NCI-H1436 (cell line): Measurements from ENCODE around the gene ABHD3.
"Not testable (repeated sequence)": the region's sequence is repeated elsewhere in the genome, so short reads cannot be mapped to it uniquely, and the experiment has no call there.

Experiments
- DNase-seq: peaks from one replicate; lab custom pipeline; 2025; lab: John Stamatoyannopoulos, UW

ABHD3 gene

DNA sequence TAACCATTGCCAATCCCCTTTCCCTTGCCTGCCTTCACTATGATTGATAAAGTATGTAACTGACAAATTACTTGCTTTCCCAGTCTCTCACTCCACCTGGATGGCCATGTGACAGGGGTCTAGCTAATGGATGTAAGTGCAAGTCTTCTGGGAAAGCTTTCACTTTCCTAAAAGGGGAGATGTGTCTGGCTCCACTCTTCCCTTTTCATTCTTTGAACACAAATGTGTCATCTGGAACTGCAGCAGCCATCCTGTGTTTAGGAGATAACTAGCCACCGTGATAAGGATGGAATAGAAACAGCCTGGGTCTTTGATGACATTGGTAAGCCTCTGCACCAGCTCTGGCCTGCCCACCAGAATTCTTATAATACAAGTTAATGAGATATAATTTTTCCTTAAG is 54.3 kb downstream of the ABHD3 start:
- no peak for DNase-seq

DNA sequence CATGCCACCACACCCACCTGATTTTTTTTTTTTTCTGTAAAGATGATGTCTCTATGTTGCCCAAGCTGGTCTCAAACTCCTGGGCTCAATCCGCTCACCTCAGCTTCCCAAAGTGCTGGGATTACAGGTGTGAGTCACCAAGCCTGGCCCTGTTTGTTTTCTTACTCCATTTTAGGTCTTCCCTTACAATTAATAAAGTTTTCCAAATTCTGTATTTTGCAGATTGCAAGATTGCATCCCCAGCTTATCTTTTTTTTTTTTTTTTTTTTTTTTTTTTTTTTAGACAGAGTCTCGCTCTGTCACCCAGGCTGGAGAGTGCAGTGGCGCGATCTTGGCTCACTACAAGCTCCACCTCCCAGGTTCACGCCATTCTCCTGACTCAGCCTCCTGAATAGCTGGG is 64.2 kb downstream of the ABHD3 start:
- DNase-seq: not testable (repeated sequence)

DNA sequence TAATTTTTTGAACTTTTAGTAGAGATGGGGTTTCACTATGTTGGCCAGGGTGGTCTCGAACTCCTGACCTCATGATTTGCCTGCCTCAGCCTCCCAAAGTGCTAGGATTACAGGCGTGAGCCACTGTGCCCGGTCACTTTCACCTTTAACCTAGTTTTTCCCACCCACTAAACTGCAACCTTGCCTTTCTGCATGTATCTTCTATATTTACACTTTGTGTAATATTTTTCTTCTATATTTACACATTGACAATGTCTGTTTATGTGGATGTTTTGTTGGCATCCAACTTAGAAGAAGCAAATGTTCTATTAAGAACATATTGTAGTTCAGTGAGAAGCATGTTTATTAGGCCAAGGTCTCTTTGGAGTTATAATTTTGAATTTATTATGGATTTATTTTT is 65.8 kb downstream of the ABHD3 start:
- no peak for DNase-seq

- DNase-seq: no peak
These were observed 67.8 kb downstream of the ABHD3 start for GRCh38 chr18:21636769-21637168.

GRCh38 chr18:21634588-21635199 is 69.9 kb downstream of the ABHD3 start:
- no peak for DNase-seq

GRCh38 chr18:21632393-21632792 is 72.2 kb downstream of the ABHD3 start:
- no peak for DNase-seq

- no peak for DNase-seq
These were observed 75.3 kb downstream of the ABHD3 start for GRCh38 chr18:21629089-21629832.

DNA sequence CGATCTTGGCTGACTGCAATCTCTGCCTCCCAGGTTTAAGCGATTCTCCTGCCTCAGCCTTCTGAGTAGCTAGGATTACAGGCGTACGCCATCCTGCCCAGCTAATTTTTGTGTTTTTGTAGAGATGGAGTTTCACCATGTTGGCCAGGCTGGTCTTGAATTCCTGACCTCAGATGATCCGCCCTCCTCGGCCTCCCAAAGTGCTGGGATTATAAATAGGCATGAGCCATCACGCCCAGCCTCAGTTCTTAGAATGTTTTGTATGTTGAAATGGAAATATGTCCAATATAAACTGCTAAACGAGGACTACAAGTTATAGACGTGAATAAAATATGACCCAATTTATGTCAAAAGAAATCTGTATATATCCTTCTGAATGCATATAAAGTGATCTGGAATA is 82.9 kb downstream of the ABHD3 start:
- not testable (repeated sequence) for DNase-seq

DNA sequence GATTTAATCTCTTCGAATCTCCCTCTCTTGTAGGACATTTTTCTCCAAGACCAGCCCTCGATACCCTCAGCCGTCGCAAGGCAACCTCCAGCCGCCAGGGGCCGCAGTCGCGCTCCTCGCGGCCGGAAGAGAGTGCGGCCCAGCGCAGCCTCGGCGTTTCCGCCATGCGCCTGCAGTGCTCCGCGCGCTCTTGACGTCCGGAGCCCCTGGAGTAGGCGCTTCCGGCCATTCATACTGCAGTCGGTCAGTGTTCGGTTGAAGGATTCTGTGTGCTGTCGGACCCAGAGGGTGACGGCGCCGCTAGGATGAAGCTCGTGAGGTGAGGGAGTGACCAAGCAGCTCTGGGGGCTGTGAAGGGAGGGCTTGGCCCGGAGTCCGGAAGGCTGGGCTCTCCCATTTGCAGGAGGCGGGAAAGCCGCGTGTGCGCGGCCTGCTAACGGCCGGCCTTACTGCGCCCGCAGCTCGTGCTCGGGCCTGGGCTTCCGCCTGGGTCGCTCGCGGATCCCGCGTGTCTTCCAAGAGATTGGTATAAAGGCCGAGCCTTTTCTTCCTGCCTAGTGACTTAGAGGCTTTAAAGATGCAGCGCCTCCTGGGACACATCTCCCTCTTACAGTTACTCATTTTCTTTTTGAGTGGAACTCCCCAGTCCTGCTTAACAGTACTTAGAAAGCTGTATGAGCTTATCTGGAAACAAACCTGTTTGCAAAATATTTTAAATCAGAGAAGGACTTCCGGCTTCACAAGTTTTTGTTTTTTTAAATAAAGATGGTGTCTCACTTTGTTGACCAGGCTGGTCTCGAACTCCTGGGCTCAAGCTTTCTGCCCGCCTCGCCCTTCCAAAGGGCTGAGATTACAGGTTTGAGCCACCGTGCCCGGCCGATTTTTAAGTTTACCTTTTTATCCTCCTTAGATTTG is 92.2 kb downstream of the ABHD3 start, which contains the start of gene SNRPD1:
TSS of gene SNRPD1 (plus strand) at position 190 of the 915 bp plus-strand sequence. CDS start at position 306, 116 bp downstream.
- DNase-seq: peak; percentile 87

DNA sequence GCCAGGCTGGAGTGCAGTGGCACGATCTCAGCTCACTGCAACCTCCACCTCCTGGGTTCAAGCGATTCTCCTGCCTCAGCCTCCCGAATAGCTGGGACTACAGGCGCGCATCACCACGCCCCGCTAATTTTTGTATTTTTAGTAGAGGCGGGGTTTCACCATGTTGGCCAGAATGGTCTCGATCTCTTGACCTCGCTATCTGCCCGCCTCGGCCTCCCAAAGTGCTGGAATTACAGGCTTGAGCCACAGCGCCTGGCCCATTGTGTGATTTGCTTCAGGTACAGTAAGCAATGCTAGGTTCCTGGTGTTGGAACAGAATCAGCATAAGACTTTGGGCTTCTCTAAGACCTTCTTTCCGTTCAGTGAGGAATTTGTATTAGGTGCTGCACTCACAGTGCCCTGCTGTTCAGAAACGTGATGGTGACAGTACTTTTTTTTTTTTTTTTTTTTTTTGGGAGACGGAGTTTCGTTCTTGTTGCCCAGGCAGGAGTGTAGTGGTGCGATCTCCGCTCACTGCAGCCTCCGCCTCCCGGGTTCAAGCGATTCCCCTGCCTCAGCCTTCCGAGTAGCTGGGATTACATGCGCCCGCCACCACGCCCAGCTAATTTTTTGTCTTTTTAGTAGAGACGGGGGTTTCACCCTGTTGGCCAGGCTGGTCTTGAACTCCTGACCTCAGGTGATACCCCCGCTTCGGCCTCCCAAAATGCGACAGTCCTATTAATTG is 93.0 kb downstream of the ABHD3 start:
- not testable (repeated sequence) for DNase-seq

GRCh38 chr18:21605213-21605612 is 99.4 kb downstream of the ABHD3 start:
- no peak for DNase-seq

DNA sequence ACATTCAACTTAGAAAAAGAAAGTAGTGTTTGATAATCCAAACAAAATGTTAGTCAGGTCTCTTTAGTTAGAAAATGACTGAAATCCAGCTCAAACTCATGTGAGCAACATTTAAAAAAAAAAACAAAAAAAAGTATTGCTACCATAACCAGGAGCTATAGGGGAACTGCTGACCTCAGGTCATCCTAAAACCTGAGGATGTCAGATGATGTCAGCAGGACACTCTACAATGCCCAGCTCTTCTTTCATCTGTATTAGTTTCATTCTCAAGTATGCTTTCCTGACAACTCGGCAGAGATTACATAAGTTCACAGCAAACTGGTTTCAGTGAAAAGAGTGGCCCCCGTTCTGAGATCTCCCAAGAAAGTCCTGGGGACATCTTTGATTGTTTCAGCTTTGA is 99.9 kb downstream of the ABHD3 start:
- no peak for DNase-seq

DNA sequence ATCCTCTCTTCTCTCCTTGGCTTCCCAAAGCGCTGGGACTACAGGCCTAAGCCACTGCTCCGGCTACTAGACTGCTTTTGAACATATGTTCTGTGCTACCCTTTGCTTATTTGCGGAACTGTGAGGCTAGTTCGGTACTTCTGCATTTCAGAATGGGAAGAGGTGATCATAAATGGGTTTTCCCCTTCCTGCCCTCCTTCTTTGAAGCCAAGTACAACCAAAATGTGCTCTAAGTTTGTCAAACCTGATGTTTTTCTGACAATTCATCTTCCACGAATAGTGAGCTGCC is 102.3 kb downstream of the ABHD3 start:
- no peak for DNase-seq
